GM12875 (cell line): ENCODE results near the gene PLXNA4.

Experiments used
- H3K4me3 ChIP-seq: one replicate; pipeline ENCODE4 v1.5.1; 2011; ENCODE audit warnings: low read depth, low read length, control low read depth
- CTCF ChIP-seq: IDR thresholded peaks from 2 replicates; pipeline ENCODE4 v1.5.1; 2011; ENCODE audit warnings: low read depth, mild to moderate bottlenecking, control low read depth, inconsistent platforms, low read length, moderate library complexity, borderline replicate concordance; ENCODE audit not compliant: insufficient read depth

PLXNA4 gene

GRCh38 chr7:132504852-132505251 lies 71.4 kb downstream of the PLXNA4 start:
- no peak for TF ChIP-seq CTCF
- no peak overlapping the region for H3K4me3 ChIP-seq

- TF ChIP-seq CTCF = no peak
Measured at GRCh38 chr7:132504071-132504470, 72.2 kb downstream of the PLXNA4 start.

GRCh38 chr7:132503415-132503814 lies 72.9 kb downstream of the PLXNA4 start:
- H3K4me3 ChIP-seq = no peak overlapping the region
- no peak for TF ChIP-seq CTCF

More at GRCh38 chr7:132504071-132504470, 72.2 kb downstream of the PLXNA4 start:
- H3K4me3 ChIP-seq = no peak overlapping the region

GRCh38 chr7:132501956-132502355 lies 74.3 kb downstream of the PLXNA4 start:
- TF ChIP-seq CTCF = no peak
- no peak overlapping the region for H3K4me3 ChIP-seq

- TF ChIP-seq CTCF = no peak
- no peak overlapping the region for H3K4me3 ChIP-seq
Measured at GRCh38 chr7:132500727-132501440, 75.4 kb downstream of the PLXNA4 start.

- TF ChIP-seq CTCF = no peak
Measured at GRCh38 chr7:132499487-132499886, 76.8 kb downstream of the PLXNA4 start.

GRCh38 chr7:132499065-132499464 lies 77.2 kb downstream of the PLXNA4 start:
- no peak for TF ChIP-seq CTCF
- H3K4me3 ChIP-seq = no peak overlapping the region

More at GRCh38 chr7:132499487-132499886, 76.8 kb downstream of the PLXNA4 start:
- no peak overlapping the region for H3K4me3 ChIP-seq
